GM19397 (cell line): Measurements from ENCODE around the gene BPIFB2.

Source experiments
- ATAC-seq: cut with Tn5 transposase; IDR thresholded peaks from one replicate; pipeline ENCODE4 v1.9.1; 2021; ENCODE audit warnings: mild to moderate bottlenecking, moderate library complexity; ENCODE audit not compliant: unreplicated experiment

BPIFB2 gene

DNA sequence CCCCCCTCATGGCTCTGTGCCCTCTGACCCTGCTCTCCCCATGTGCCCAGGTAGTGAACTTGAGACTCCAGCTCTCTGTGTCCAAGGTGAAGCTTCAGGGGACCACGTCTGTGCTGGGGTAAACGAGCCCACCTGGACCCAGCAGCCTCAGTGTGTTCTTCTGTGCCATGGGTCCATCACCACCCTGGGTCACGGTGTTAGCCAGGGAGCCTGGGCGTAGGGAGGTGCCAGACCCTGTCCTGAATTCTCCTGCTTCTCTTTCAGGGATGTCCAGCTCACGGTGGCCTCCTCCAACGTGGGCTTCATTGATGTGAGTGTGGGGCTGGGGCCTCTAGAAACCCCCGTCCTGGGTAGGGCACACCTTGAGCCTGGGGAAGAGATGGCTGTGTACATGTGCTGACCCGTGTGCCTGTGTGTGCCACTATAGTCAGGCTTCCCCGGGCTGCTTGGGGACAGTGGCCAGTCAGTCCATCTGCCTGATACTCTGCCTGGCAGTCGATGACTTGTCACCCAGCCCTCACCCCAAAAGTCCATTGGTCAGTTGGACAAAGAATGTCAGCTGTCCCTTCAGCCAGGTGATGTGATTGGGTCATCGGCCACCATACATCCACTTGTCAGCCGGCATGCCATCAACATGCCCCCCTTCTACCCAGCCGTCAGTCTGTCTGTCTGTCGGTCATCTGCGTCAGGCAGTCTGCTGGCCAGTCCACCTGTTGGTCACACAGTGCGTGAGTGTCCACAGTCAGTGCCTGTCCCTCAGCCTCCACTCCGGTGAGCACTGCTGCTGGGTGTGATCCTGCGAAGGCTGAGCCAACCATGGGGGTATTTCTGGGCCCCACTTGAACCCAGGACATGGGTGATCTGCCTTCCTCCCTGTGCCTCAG lies 13.0 kb downstream of the BPIFB2 start:
- ATAC-seq = no peak

DNA sequence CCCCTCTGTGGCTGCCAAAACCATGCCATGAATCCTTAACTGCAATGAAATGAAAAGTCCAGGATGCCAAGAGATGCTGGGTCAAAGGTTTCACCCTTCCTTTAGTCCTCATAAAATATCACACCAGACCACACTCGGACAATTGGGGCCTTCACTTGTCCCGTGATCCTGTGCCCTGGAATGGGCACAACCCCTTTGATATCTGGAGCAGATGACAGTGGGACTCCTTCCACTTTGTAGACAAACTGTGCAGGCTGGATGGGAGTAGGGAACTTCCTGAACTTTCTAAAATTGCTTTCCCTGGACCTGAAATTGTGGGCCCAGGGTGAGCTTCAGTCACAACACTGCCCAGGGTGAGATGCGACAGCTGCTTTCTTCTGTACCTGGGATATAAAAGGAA lies 14.4 kb downstream of the BPIFB2 start:
- ATAC-seq = no peak

GRCh38 chr20:33022289-33022688 lies 14.8 kb downstream of the BPIFB2 start:
- ATAC-seq = no peak

DNA sequence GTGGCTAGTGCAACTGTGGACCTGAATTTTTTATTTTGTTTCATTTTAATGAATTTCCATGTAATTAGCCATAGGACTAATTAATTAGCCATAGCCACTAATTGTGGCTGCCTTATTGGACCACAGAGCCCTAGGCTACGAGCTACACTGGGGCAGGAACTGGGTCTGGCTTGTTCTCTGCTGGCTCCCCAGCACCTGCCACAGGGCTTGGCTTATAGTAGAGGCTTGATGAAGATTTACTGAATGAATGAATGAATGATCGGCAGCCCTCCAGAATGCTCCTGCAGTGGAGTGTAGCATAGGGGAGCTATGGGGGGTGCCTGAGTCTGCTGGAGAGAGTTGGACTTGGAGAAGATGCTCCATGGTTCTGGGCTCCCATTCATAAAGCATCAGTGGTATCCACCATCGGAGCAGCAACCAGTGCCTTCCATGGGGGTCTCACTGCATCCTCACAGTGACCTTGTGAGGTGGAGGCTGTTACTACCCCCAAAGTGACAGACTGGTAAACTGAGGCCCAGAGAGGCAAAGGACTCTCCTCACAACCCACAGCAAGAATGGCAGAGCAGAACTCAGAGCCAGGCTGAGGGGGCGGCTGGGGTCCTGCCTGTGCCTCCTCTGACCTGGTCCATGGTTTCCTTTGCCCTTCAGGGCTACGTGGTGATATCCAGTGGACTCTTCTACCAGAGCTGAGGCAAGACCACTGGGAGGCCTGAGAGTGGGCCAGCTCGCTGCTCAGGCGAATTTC lies 15.4 kb downstream of the BPIFB2 start:
- no peak for ATAC-seq

GRCh38 chr20:33023439-33024242 lies 16.1 kb downstream of the BPIFB2 start:
- no peak for ATAC-seq

DNA sequence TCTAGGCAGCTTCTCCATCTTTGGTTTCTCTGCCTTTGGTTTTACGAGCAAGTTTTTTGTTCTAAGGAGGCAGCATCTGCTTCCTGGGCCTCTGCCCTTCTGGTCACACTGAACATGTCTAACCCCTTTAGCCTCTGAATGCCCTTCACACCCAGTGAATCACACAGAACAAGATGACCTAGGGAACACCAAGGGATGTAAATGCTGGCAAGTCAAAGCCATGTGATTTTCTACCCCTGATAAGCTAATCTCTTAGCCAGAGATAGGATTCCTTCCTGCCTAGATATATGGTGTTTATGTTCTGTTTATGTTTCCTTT lies 16.7 kb downstream of the BPIFB2 start:
- ATAC-seq = no peak

- ATAC-seq = no peak
Measured at GRCh38 chr20:33024609-33025317, 17.3 kb downstream of the BPIFB2 start.

- ATAC-seq = no peak
Measured at GRCh38 chr20:33025318-33025876, 17.9 kb downstream of the BPIFB2 start.

GRCh38 chr20:33026072-33026778 lies 18.7 kb downstream of the BPIFB2 start:
- no peak for ATAC-seq

GRCh38 chr20:33026779-33027759 lies 19.6 kb downstream of the BPIFB2 start:
- no peak for ATAC-seq

DNA sequence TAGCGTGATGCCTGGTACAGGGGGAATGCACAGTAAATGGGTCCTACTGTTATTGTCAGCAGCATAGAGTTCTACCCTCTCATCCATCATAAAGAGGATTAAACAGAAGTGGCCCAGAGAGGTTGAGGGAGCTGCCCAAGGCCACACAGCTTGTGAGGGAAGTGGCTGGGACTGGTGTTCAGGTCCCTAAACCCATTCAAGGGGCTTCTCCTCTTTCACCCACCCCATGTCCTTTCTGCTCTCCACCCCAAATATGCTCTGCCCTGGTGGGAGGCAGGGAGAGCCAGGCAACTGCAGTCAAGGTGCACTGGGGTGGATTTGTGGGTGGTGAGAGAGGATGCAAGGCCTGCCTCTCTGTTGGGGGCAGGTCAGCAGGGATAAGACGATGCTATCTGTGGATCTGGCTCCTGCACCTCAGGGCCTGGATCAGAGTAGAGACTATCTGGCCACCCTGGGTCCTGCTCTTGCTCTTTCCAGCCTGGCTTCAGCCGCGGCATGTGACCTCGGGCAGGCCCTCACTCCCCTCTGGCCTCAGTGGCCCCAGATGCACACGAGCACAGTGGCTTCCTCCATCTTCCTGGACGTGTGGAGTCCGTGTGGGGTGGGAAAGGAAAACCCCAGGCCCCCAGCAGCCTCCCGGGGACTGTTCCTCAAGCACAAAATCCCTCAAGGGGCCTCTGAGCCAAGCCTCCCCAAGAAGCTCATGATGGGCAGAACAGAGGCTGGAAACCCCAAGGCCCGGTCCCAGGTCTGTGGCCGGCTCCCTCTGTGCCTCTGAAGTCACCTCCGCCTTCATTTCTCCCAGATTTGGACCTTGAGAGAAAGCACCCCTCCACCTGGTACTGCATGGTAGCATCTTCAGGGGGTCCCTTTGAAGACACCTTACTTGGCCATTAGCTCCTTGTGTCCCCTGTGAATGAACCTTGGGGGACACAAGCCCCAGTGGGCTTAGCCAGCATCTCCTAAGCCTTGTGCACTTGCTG lies 20.6 kb downstream of the BPIFB2 start:
- no peak for ATAC-seq

- ATAC-seq = no peak
Measured at GRCh38 chr20:33028875-33029274, 21.4 kb downstream of the BPIFB2 start.

DNA sequence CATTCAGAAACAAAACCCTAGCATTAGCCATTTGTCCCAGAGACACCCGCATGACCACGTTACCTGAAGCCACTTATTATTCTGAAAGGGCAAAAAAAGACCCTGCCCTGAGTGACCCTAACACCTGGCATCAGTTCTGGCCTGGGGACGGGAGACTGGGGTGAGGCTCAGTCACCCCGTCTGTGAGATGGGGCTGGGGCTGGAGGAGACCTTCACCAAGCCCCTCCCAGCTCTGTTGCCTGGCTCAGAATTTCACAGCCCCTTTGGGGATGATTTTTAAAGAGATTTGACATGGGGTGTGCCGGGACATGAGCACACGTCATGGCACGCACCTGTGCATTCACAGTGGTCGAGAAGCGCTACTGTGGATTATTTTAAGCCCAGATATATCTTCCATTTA lies 22.6 kb downstream of the BPIFB2 start:
- ATAC-seq = no peak

DNA sequence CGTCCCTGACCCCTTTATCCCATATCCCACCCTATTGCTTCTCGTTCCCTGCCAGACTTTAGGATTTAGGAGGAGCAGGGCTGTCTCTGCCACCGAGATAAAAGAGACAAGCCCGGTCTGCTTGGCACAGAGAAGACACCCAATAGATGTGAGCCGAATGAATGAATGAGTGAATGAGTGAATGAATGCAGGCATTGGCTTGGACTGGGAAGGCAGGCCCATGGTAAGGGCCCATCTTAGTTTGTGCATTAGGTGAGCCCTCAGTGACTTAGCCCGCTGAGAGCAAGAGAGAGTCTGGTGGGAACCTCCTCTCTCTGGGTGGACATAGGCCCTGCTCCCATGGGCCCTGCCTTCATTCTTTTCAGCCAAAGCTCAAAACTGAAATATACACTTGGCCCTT lies 23.1 kb downstream of the BPIFB2 start:
- ATAC-seq = no peak

DNA sequence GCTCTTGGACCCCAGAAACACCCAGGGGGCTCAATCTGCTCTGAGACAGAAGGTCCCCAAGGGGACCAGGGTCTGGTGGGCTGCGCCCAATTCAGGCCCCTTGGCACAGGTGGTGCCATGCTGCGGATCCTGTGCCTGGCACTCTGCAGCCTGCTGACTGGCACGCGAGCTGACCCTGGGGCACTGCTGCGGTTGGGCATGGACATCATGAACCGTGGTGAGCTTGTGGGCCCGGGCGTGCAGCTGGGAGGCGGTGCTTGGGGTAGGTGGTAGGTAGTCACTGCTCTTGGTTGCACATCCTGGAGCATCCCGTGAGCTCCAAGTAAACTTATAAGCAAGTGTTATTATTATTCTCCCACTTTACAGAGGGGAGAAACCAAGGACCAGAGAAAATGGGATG lies 24.0 kb downstream of the BPIFB2 start, which contains the start of gene BPIFB6:
Gene BPIFB6 (plus strand): TSS at position 118 of the 400 bp plus-strand sequence. CDS start 0 bp downstream, at position 118.
- ATAC-seq = no peak

GRCh38 chr20:33032555-33032954 lies 25.1 kb downstream of the BPIFB2 start:
- no peak for ATAC-seq

DNA sequence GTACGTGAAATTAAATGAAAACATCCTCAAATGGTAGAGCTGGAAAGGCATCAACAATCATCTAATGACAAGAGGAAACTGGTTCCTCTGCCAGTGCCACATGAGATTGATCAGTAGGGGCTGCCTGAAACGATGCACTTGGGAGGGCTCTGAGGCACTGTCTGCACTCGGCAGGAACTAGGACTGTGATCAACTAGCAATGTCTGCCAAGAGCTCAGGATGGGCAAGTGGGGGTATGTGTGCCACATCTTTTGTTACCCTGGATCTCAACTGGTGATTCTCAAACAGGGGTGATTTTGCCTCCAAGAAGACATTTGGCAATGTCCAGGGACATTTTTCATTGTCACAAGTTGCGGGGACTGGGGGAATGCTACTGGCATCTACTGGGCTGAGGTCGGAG lies 25.9 kb downstream of the BPIFB2 start:
- no peak for ATAC-seq
